C4-2B (cell line): ENCODE results near the gene ENPP3.

ENCODE experiments used
- CTCF ChIP-seq: fragments of 450-650 bp; conservative IDR thresholded peaks from 2 replicates; pipeline ENCODE4 v1.5.1; 2017; ENCODE audit warnings: mild to moderate bottlenecking
- ZFX ChIP-seq: fragments of 450-650 bp; IDR thresholded peaks from 2 replicates; pipeline ENCODE4 v1.6.1; 2017

GRCh38 chr6:131640100-131640499, 3.0 kb downstream of the ENPP3 start:
- TF ChIP-seq CTCF (no peak), ZFX (no peak)
